Retinal pigment epithelial cell (primary cell): ENCODE measurements around the gene RUNX1.

Source experiments
- DNase-seq: peaks from one replicate; pipeline ENCODE4 v3.0.0-alpha.2; 2010; ENCODE audit warnings: low read depth
- H3K4me3 ChIP-seq: 2 replicates; pipeline ENCODE4 v1.5.1; 2011; ENCODE audit warnings: mild to moderate bottlenecking, low read length, control low read depth, moderate library complexity
- TF ChIP-seq, protein P1 (sequence below): conservative IDR thresholded peaks from 2 replicates; pipeline ENCODE4 v1.5.1; 2011; ENCODE audit warnings: low read depth, low read length, control low read depth, inconsistent platforms

Gene RUNX1

DNA sequence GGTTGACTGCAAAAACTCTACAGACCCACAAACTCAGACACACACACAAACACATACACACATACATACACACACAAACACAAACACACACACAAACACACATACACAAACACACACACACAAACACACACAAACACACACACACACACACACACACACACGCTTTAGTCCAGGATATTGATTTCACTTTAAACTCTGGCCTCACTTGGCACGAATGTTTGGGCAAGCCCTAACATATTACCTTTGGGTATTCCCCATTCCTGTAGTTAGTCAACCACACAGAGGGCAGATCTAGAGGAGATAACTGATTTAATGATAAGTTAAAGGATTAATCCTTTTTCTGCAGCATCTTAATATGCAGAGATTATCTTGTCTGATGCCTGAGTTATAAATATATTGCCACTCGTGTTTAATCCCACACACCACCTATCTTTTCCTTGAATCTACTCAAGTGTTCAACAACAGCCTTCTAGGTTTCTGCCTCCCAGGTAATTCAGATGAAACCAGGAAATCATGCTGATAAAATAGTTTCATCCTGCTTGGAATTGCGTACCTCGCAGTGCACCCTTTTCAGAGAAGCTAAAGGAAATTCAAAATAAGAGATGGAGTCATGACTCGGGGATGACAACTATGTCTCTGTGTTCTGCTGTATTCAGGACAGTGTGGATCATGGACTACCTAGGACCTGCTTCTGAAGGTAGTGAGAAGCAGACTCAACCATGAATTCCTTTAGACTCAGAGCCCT is 14.5 kb upstream of the RUNX1 start:
- DNase-seq, result no peak
- no peak overlapping the region for H3K4me3 ChIP-seq
- TF ChIP-seq, protein P1, sequence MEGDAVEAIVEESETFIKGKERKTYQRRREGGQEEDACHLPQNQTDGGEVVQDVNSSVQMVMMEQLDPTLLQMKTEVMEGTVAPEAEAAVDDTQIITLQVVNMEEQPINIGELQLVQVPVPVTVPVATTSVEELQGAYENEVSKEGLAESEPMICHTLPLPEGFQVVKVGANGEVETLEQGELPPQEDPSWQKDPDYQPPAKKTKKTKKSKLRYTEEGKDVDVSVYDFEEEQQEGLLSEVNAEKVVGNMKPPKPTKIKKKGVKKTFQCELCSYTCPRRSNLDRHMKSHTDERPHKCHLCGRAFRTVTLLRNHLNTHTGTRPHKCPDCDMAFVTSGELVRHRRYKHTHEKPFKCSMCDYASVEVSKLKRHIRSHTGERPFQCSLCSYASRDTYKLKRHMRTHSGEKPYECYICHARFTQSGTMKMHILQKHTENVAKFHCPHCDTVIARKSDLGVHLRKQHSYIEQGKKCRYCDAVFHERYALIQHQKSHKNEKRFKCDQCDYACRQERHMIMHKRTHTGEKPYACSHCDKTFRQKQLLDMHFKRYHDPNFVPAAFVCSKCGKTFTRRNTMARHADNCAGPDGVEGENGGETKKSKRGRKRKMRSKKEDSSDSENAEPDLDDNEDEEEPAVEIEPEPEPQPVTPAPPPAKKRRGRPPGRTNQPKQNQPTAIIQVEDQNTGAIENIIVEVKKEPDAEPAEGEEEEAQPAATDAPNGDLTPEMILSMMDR, result no peak

DNA sequence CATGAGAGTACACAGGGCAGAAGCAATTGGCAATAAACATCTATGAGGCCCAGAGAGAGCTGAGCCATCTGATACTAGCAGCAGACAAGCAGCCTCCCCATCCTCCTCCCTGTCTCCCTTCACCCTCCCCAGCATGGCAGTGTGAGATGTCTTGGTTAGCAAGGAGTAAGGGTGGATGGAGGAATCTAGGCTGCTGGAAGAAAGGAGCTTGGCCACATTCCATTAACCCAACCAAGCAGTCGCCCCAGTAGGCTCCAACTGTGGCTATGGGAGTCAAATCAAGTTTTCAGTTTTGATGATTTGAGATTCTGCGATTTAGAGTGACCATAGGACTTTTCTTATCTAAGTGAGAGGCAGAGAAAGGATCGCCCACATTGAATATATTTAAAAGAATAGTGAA is 12.9 kb upstream of the RUNX1 start:
- no peak overlapping the region for H3K4me3 ChIP-seq
- DNase-seq, result no peak
- TF ChIP-seq, protein P1, result no peak

DNA sequence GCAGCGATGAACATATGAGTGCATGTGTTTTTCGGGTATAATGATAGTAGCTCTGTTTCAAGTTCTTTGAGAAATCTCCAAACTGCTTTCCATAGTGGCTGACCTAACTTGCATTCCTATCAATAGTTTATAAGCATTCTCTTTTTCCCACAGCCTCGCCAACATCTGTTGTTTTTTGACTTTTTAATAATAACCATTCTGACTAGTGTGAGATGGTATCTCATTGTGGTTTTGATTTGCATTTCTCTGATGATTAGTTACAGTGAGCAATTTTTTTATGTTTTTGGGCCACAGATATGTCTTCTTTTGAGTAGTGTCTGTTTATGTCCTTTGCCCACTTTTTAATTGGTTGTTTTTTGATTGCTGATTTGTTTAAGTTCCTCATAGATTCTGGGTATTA is 10.6 kb upstream of the RUNX1 start:
- no peak overlapping the region for H3K4me3 ChIP-seq
- TF ChIP-seq, protein P1, result no peak
- no peak for DNase-seq

DNA sequence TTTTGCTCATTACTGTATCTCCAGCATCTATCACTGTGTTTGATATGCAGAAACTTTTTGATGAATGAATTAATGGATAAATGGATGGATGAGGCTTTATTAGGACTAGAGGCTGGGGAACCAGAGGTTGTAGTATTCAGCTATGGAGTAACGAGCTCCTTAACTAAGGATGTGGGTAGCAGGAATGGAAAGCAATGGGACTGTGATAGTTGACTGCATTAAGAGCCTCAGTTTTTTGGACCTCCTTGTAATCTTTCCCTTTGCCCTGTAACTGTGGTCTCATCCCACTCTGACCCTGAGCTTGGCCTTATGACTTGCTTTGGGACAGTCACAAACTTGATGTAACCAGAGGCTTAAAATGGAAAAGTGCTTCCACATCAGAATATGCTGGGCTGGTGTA is 9.0 kb upstream of the RUNX1 start:
- TF ChIP-seq, protein P1, result no peak
- no peak for DNase-seq
- H3K4me3 ChIP-seq, result no peak overlapping the region

DNA sequence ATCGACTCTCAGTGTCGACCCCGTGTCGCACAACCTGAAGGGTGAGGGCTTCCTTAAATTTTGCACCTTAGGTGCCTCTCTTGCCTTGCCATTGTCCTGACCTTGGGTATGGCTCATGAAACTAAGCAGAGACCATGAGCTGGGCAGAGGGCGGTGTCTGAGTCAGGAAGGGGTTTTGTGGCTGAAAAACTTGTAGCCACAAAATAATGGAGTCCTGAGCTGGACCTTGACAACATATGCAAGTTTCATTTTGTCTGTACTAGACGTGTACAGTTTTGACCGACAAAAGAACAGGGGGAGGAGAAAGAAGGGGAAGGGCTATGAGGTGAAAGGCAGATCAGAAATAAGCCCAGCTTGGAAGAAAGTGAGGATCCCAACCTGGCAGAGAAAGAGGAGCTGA is 8.3 kb upstream of the RUNX1 start:
- H3K4me3 ChIP-seq, result no peak overlapping the region
- TF ChIP-seq, protein P1, result no peak
- DNase-seq, result no peak

DNA sequence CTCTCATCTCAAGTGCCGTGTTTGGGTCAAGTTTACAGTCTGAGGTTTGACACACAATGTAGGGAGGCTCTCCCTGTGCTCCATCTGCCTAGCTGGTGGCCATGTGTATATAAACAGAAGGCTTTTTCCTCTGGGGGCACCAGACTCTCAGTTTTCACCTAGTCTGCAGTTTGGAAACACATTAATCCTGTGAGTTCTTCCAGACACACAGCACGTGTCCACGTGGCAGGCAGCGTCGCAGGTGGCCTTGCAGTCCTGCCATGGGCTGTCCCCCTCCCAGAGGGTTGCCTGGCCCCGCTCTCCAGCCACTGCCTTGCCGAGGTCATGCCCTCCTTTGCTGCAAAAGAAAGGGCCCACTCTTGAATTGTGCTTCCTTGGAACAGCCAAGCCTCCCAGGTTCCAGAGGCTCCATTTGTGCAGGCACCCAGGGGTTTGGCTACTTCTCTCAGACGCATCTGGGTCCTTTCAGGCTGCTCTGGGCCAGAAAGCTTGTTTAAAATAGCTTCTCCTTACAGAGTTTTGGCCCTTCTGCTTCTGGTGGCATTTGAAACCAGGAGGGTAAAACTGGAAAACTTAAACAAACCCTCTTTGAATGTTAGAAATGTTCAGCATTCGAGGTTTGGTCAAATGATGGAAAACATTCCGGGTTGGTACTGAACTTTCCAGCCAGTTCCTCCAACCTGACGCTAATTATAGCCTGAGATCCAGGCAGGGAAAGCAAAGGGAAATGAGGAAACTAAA is 4.4 kb upstream of the RUNX1 start:
- no peak overlapping the region for H3K4me3 ChIP-seq
- DNase-seq, result no peak
- TF ChIP-seq, protein P1, result peak; percentile 35

DNA sequence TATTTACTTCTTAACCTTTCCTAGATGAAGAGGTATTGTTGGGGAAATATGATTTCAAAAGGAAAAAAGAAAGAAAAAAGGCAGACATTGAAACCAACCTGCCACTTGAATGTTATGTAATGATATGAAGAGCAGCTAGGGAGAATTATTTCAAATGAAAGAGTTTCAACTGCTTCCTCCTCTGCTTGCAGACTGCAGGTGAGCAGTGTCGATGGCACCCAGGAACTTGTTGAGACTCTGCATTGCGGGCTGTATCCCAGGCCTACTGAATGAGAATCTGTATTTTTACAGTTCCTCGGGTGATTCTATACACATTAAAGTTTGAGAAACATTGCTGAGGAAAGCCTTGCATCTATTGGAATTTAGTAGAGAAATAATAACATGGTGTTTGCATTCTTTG is 3.7 kb upstream of the RUNX1 start:
- no peak for DNase-seq
- TF ChIP-seq, protein P1, result no peak
- no peak overlapping the region for H3K4me3 ChIP-seq
